Neuronal stem cell (in vitro differentiated cells): ENCODE measurements around the gene RAPGEF3.

Source experiments
- DNase-seq: peaks from one replicate; pipeline ENCODE4 v3.0.0-alpha.2; 2013; ENCODE audit warnings: low spot score
- H2AFZ ChIP-seq: one replicate; pipeline ENCODE4 v1.6.1; 2013; ENCODE audit warnings: mild to moderate bottlenecking, low read length, inconsistent platforms
- H2AK5ac ChIP-seq: 2 replicates; pipeline ENCODE4 v1.6.1; 2013; ENCODE audit warnings: low read depth, mild to moderate bottlenecking, inconsistent platforms, low read length, moderate library complexity, mixed read lengths
- H2BK120ac ChIP-seq: 2 replicates; pipeline ENCODE4 v1.6.1; 2013; ENCODE audit warnings: low read depth, mild to moderate bottlenecking, inconsistent platforms, low read length, moderate library complexity, mixed read lengths
- H2BK12ac ChIP-seq: one replicate; pipeline ENCODE4 v1.6.1; 2013; ENCODE audit warnings: low read length, inconsistent platforms
- H2BK15ac ChIP-seq: 2 replicates; pipeline ENCODE4 v1.6.1; 2013; ENCODE audit warnings: mild to moderate bottlenecking, low read length, inconsistent platforms, mixed read lengths
- H2BK5ac ChIP-seq: one replicate; pipeline ENCODE4 v1.6.1; 2013; ENCODE audit warnings: inconsistent platforms, mild to moderate bottlenecking, low read length, moderate library complexity
- H3K14ac ChIP-seq: one replicate; pipeline ENCODE4 v1.6.1; 2013; ENCODE audit warnings: low read length, inconsistent platforms
- H3K18ac ChIP-seq: 2 replicates; pipeline ENCODE4 v1.6.1; 2013; ENCODE audit warnings: low read length, inconsistent platforms
- H3K23ac ChIP-seq: 2 replicates; pipeline ENCODE4 v1.6.1; 2013; ENCODE audit warnings: low read depth, mild to moderate bottlenecking, mixed read lengths, low read length, inconsistent platforms; ENCODE audit not compliant: poor library complexity
- H3K27ac ChIP-seq: replicated peaks from 3 replicates; pipeline ENCODE4 v1.5.1; 2013; ENCODE audit warnings: low read length, inconsistent platforms
- H3K27me3 ChIP-seq, 3 experiments: 2 replicates each; pipeline ENCODE4 v1.6.1; 2013; ENCODE audit warnings: low read length in 3 of 3, mild to moderate bottlenecking in 2 of 3, inconsistent platforms in 1 of 3, low read depth in 1 of 3, mixed read lengths in 1 of 3, moderate library complexity in 1 of 3; ENCODE audit not compliant: control insufficient read depth in 3 of 3, insufficient read depth in 3 of 3
- H3K36me3 ChIP-seq, 2 donors: replicated peaks in 1 of 2; 2 replicates each; pipeline ENCODE4 v1.6.1; 2013; ENCODE audit warnings: low read length in 2 of 2; ENCODE audit not compliant: control insufficient read depth in 2 of 2, insufficient read depth in 2 of 2
- H3K4ac ChIP-seq: 2 replicates; pipeline ENCODE4 v1.6.1; 2013; ENCODE audit warnings: inconsistent platforms, mild to moderate bottlenecking, low read length, moderate library complexity
- H3K4me1 ChIP-seq, 2 donors: 1 replicate in 1 of 2; 2 replicates in 1 of 2; pipeline ENCODE4 v1.6.1; 2013; ENCODE audit warnings: low read length in 2 of 2, low read depth in 1 of 2; ENCODE audit not compliant: control insufficient read depth in 2 of 2, insufficient read depth in 1 of 2
- H3K4me2 ChIP-seq: one replicate; pipeline ENCODE4 v1.6.1; 2013; ENCODE audit warnings: mild to moderate bottlenecking, low read length, inconsistent platforms; ENCODE audit not compliant: insufficient read depth, poor library complexity, severe bottlenecking
- H3K4me3 ChIP-seq, 2 donors: 2 replicates each; pipeline ENCODE4 v1.5.1; 2013; ENCODE audit warnings: low read length in 2 of 2, mild to moderate bottlenecking in 2 of 2, inconsistent platforms in 1 of 2, moderate library complexity in 1 of 2
- H3K79me1 ChIP-seq: one replicate; pipeline ENCODE4 v1.6.1; 2013; ENCODE audit warnings: low read depth, mild to moderate bottlenecking, inconsistent platforms, low read length, moderate library complexity
- H3K9ac ChIP-seq: one replicate; pipeline ENCODE4 v1.6.1; 2013; ENCODE audit warnings: mild to moderate bottlenecking, low read depth, low read length, inconsistent platforms; ENCODE audit not compliant: poor library complexity
- H3K9me3 ChIP-seq, 2 donors: replicated peaks in 1 of 2; 2 replicates each; pipeline versions ENCODE3 to v1.6.1; 2013; ENCODE audit warnings: low read length in 2 of 2, mild to moderate bottlenecking in 2 of 2, inconsistent platforms in 1 of 2, low read depth in 1 of 2, mixed read lengths in 1 of 2, moderate library complexity in 1 of 2; ENCODE audit not compliant: control insufficient read depth in 2 of 2, insufficient read depth in 1 of 2
- H4K8ac ChIP-seq: one replicate; pipeline ENCODE4 v1.6.1; 2013; ENCODE audit warnings: low read depth, mild to moderate bottlenecking, inconsistent platforms, low read length, moderate library complexity
- H4K91ac ChIP-seq: one replicate; pipeline ENCODE4 v1.6.1; 2013; ENCODE audit warnings: low read length, low read depth, mild to moderate bottlenecking, inconsistent platforms; ENCODE audit not compliant: poor library complexity
- WGBS, 2 donors: extraction: QIAGEN DNeasy Blood & Tissue Kit; methylation state at CpG; one replicate each; pipeline ENCODE4 v1.1.7; 2013; ENCODE audit warnings: missing lambda C conversion rate in 2 of 2, mixed read lengths in 1 of 2; ENCODE audit not compliant: insufficient read length in 2 of 2, insufficient replicate concordance in 1 of 2; ENCODE audit errors: extremely low coverage in 2 of 2; 5-methylcytosine and 5-hydroxymethylcytosine counted together

Gene RAPGEF3

GRCh38 chr12:47743311-47743860, 15.3 kb downstream of the RAPGEF3 start:
- Histone ChIP-seq H3K4me2 (no peak overlapping the region), H3K9ac (no peak overlapping the region), H3K4me1 (peaks cover 1 to 17% of the 10 kb centered on the region in 2 donors), H2AK5ac (no peak overlapping the region), H4K91ac (no peak overlapping the region), H3K9me3 (no peaks in the 10 kb centered on the region), H3K14ac (peak overlapping the region; percentile 56), H2BK5ac (no peak overlapping the region), H3K23ac (no peak overlapping the region), H2BK120ac (no peak overlapping the region), H3K18ac (no peak overlapping the region), H2BK12ac (no peak overlapping the region), H3K27me3 (no peaks in the 10 kb centered on the region), H2AFZ (no peak overlapping the region), H3K36me3 (no peaks in the 10 kb centered on the region), H3K27ac (no peak overlapping the region), H3K4me3 (no peak overlapping the region), H4K8ac (no peak overlapping the region), H3K4ac (no peak overlapping the region), H3K79me1 (no peaks in the 10 kb centered on the region), H2BK15ac (no peak overlapping the region)
- WGBS, 2 donors, result no CpG with 5 or more reads among the region's 9 CpGs
- no peak for DNase-seq

- Histone ChIP-seq H3K9me3 (no peaks in the 10 kb centered on the region), H2AK5ac (no peak overlapping the region), H3K79me1 (no peaks in the 10 kb centered on the region), H3K4me1 (peaks cover 2 to 17% of the 10 kb centered on the region in 2 donors), H2BK5ac (no peak overlapping the region), H2BK15ac (no peak overlapping the region), H3K23ac (no peak overlapping the region), H3K18ac (no peak overlapping the region), H3K27ac (no peak overlapping the region), H4K8ac (no peak overlapping the region), H4K91ac (no peak overlapping the region), H3K27me3 (no peaks in the 10 kb centered on the region), H2BK12ac (no peak overlapping the region), H2AFZ (no peak overlapping the region), H3K4me3 (no peak overlapping the region), H3K4ac (no peak overlapping the region), H3K9ac (no peak overlapping the region), H2BK120ac (no peak overlapping the region), H3K4me2 (no peak overlapping the region), H3K36me3 (no peaks in the 10 kb centered on the region), H3K14ac (no peak overlapping the region)
- no CpG with 5 or more reads among the region's 7 CpGs for WGBS, 2 donors
- no peak for DNase-seq
Measured at GRCh38 chr12:47742253-47742825, 16.3 kb downstream of the RAPGEF3 start.

- Histone ChIP-seq H2BK120ac (peak overlapping the region; percentile 0), H3K4me3 (no peak overlapping the region), H3K9me3 (no peaks in the 10 kb centered on the region), H3K36me3 (no peaks in the 10 kb centered on the region), H4K8ac (no peak overlapping the region), H3K14ac (no peak overlapping the region), H2AK5ac (no peak overlapping the region), H2BK5ac (peak overlapping the region; percentile 7), H3K4me2 (no peak overlapping the region), H3K9ac (no peak overlapping the region), H4K91ac (no peak overlapping the region), H3K18ac (peak overlapping the region; percentile 60), H2BK12ac (no peak overlapping the region), H2BK15ac (no peak overlapping the region), H3K23ac (no peak overlapping the region), H2AFZ (peak overlapping the region; percentile 37), H3K27ac (no peak overlapping the region), H3K4me1 (peaks cover 7 to 21% of the 10 kb centered on the region in 2 donors), H3K4ac (no peak overlapping the region), H3K27me3 (no peaks in the 10 kb centered on the region), H3K79me1 (no peaks in the 10 kb centered on the region)
- DNase-seq, result no peak
- WGBS, 2 donors, result no CpG with 5 or more reads among the region's 4 CpGs
Measured at GRCh38 chr12:47741340-47741703, 17.4 kb downstream of the RAPGEF3 start.

DNA sequence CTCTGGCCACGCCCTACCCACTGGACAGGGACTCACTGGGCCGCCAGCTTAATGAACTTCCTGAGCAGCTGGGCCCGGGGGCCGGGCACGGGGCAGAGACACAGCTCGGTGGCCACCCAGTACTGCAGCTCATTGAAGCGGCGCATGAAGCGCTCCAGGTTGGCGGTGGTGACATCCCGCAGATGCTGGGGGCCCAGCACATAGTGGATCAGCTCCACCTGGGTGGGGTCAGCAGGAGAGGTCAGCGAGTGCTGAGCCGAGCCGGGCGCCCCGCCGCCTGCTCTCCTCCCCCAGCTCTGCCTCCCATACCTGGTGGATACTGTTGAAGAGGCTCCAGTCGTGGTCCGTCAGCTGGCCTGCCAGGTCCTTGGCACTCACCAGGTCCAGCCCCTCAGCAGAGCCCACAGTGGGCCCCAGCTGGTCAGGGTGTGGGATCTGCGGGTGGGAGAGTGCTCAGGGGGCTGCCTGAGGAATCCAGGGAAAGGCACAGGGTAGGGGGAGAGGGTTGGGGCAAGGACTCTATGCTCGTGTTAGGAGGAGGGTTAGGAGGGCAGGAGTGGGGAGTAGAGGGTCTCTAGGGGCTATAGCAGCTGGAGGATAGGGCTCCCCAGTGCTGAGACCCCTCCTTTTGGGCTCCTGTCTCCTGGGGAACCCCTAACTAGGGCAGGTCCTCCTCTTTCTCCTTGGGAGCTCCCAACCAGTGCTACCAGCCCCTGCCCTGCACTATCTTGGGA, 17.9 kb downstream of the RAPGEF3 start:
- no CpG with 5 or more reads among the region's 21 CpGs for WGBS, 2 donors
- Histone ChIP-seq H3K14ac (no peak overlapping the region), H3K79me1 (no peaks in the 10 kb centered on the region), H3K27ac (no peak overlapping the region), H2AK5ac (peak overlapping the region; percentile 16), H2AFZ (peak overlapping the region; percentile 37), H3K4me3 (no peak overlapping the region), H3K18ac (peak overlapping the region; percentile 3), H3K4ac (no peak overlapping the region), H3K9me3 (no peaks in the 10 kb centered on the region), H3K23ac (no peak overlapping the region), H3K27me3 (no peaks in the 10 kb centered on the region), H2BK120ac (peak overlapping the region; percentile 0), H3K4me1 (peaks cover 9 to 24% of the 10 kb centered on the region in 2 donors), H3K36me3 (no peaks in the 10 kb centered on the region), H3K4me2 (no peak overlapping the region), H2BK12ac (no peak overlapping the region), H2BK15ac (no peak overlapping the region), H4K8ac (no peak overlapping the region), H3K9ac (no peak overlapping the region), H4K91ac (no peak overlapping the region), H2BK5ac (peak overlapping the region; percentile 7)
- no peak for DNase-seq
